Stimulated activated CD8-positive, alpha-beta memory T cell treated with anti-CD3 and anti-CD28 coated beads, Interleukin-4, amount 100 ng/mL, for 1 hour (primary cell): ENCODE data around the gene ENDOD1.
"Not testable (repeated sequence)": the region's sequence is repeated elsewhere in the genome, so short reads cannot be mapped to it uniquely, and the experiment has no call there.

Experiments
- DNase-seq, 2 donors: peaks; one replicate each; pipeline ENCODE4 v3.0.0-alpha.2; 2020; ENCODE audit warnings: low read depth in 2 of 2, low spot score in 1 of 2

The ENDOD1 gene

GRCh38 chr11:95102733-95103132 is 13.1 kb downstream of the ENDOD1 start:
- no peak for DNase-seq

GRCh38 chr11:95103701-95104100 is 14.1 kb downstream of the ENDOD1 start:
- no peak for DNase-seq

- no peak for DNase-seq
Observed at GRCh38 chr11:95104121-95104830, 14.6 kb downstream of the ENDOD1 start.

DNA sequence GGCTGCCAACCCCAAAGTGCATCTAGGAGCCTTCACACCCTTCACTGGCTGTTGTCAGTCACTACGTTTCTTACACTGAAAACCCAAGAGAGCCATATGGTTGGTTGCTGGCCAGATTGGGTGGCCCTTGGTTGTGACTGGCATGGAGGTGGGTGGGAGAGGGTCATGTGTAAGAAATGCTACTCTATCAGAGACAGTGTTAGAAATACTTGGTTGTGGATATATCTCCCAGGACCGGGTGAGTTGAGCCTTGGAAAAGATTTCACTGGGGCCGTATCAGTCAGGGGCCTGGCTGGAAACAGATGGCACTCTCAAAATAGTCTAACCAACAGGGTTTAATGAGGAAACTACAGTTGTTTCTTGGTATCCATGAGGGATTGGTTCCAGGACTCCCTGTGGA is 15.2 kb downstream of the ENDOD1 start:
- DNase-seq = no peak

- DNase-seq = no peak
Observed at GRCh38 chr11:95108159-95108611, 18.5 kb downstream of the ENDOD1 start.

GRCh38 chr11:95108671-95109551 is 19.3 kb downstream of the ENDOD1 start:
- DNase-seq = no peak

GRCh38 chr11:95111471-95111870 is 21.8 kb downstream of the ENDOD1 start:
- not testable (repeated sequence) for DNase-seq

GRCh38 chr11:95111923-95112540 is 22.4 kb downstream of the ENDOD1 start:
- no peak for DNase-seq

DNA sequence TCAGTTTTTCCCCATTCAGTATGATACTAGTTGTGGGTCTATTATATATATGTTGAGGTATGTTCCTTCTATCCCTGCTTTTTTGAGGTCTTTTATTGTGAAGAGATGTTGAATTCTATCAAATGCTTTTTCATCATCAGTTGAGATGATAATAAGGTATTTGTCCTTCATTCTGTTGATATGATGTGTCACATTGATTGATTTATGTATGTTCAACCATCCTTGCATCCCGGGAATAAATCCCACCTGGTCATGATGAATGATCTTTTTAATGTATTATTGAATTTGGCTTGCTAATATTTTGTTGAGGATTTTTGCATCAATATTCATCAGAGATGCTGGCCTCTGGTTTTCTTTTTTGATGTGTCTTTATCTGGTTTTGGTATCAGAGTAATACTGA is 26.0 kb downstream of the ENDOD1 start:
- no peak for DNase-seq

GRCh38 chr11:95119361-95120060 is 29.9 kb downstream of the ENDOD1 start:
- no peak for DNase-seq

DNA sequence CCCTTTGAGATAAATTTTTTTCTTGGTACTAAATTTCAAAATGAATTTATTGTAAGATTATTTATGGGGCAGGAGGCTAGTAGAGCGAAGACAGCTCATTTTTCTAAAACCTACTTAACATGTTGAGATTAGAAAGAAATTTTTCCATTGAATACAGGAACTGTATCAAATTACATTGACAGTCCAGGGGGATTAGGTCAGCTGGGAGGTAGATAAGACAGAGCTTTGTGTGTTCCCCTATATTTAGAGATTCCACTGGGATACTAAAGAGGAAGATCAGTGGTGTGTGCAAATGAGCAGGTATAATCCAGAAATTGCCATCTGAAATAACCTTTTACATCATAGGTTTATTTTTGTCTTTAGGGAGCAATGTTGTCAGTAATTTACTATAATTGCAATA is 32.1 kb downstream of the ENDOD1 start:
- DNase-seq = no peak

GRCh38 chr11:95123556-95123955 is 33.9 kb downstream of the ENDOD1 start:
- DNase-seq = no peak

DNA sequence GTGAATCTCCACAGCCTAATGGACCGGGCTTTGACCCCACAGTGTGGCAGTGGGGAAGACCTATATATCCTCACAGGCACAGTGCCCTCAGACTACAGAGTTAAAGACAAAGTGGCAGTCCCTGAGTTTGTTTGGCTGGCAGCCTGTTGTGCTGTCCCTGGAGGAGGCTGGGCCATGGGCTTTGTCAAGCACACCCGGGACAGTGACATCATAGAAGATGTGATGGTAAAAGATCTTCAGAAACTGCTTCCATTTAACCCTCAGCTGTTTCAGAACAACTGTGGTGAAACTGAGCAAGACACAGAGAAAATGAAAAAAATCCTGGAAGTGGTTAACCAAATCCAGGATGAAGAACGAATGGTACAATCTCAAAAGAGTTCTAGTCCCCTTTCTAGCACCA is 39.0 kb downstream of the ENDOD1 start:
- DNase-seq = no peak

- DNase-seq = no peak
Observed at GRCh38 chr11:95132956-95133355, 43.3 kb downstream of the ENDOD1 start.

- DNase-seq = no peak
Observed at GRCh38 chr11:95134491-95134890, 44.8 kb downstream of the ENDOD1 start.

DNA sequence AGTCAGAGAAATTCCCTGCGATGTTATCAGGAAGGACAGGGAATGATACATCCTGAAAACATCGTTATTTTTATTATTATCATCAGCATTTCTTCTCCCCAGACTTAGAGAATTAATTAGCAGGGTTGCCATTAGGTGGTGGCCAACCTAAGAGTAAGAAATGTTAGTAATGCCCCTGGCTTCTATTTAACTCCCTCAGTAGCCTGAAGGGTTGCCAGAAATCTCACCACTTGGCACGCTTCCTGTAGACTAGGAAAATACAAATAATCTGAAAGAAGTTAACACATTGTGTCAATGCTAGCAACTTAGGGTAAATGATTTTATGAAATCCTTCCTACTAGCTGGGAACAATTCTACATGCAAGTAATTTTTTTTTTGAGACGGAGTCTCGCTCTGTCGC is 45.5 kb downstream of the ENDOD1 start:
- no peak for DNase-seq

- DNase-seq = no peak
Observed at GRCh38 chr11:95135880-95136279, 46.2 kb downstream of the ENDOD1 start.

DNA sequence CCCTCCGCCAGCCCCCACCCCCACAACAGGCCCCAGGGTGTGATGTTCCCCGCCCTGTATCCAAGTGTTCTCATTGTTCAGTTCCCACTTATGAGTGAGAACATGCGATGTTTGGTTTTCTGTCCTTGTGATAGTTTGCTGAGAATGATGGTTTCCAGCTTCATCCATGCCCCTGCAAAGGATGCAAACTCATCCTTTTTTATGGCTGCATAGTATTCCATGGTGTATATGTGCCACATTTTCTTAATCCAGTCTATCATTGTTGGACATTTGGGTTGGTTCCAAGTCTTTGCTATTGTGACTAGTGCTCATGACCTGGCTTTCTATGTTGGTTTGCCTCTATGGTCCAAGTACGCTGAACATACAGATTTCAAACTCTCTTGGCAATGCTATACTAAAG is 47.1 kb downstream of the ENDOD1 start:
- not testable (repeated sequence) for DNase-seq

DNA sequence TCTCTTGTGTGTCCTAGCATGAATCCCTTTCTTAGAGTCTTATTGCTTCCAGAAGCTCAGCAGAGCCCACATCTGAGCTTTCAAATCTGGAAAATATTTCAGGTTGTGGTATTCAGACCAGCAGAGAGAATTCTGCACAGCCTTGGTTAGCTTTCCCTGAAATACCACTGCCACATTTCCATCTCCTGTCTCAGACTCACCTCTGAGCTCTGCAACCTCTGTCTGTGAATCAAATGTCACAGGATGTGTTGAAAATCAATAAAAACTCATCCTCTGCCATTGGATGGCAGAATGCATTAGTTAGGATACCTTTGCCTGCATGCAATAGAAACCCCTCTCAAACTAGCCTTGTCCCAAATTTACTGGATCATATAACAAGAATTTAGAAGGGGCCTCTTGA is 47.7 kb downstream of the ENDOD1 start:
- DNase-seq = no peak

GRCh38 chr11:95138448-95138847 is 48.8 kb downstream of the ENDOD1 start:
- DNase-seq = no peak

- DNase-seq = no peak
Observed at GRCh38 chr11:95140397-95141033, 50.9 kb downstream of the ENDOD1 start.
